GM19467 (cell line): ENCODE measurements around the gene SNRNP70.
"Not testable (repeated sequence)": the region's sequence is repeated elsewhere in the genome, so short reads cannot be mapped to it uniquely, and the experiment has no call there.

Experiments used
- ATAC-seq: cut with Tn5 transposase; IDR thresholded peaks from one replicate; pipeline ENCODE4 v1.9.1; 2021; ENCODE audit warnings: mild to moderate bottlenecking, moderate library complexity; ENCODE audit not compliant: unreplicated experiment

Gene SNRNP70

GRCh38 chr19:49085020-49085867 is at the start of gene SNRNP70:
Gene SNRNP70, plus strand, starts transcription at chr19:49085451. Its CDS starts 964 bp downstream, at chr19:49086415.
- peak; percentile 86 for ATAC-seq

GRCh38 chr19:49036815-49037214 is 48.4 kb upstream of the SNRNP70 start, which contains the start of gene CGB1:
Gene CGB1, minus strand, starts transcription at chr19:49036895. Its CDS starts 184 bp downstream, at chr19:49036711.
- not testable (repeated sequence) for ATAC-seq

GRCh38 chr19:49038111-49038510 is 47.1 kb upstream of the SNRNP70 start:
- ATAC-seq = not testable (repeated sequence)

- ATAC-seq = not testable (repeated sequence)
Observed at GRCh38 chr19:49038557-49039276, 46.5 kb upstream of the SNRNP70 start.

- not testable (repeated sequence) for ATAC-seq
Observed at GRCh38 chr19:49039736-49040135, 45.5 kb upstream of the SNRNP70 start.

- ATAC-seq = no peak
Observed at GRCh38 chr19:49042177-49042576, 43.1 kb upstream of the SNRNP70 start.

GRCh38 chr19:49042666-49043065 is 42.6 kb upstream of the SNRNP70 start:
- not testable (repeated sequence) for ATAC-seq

GRCh38 chr19:49043548-49043947 is 41.7 kb upstream of the SNRNP70 start, which contains the start of gene CGB5:
Gene CGB5, plus strand, starts transcription at chr19:49043848. Its CDS starts 362 bp downstream, at chr19:49044210.
- not testable (repeated sequence) for ATAC-seq

- ATAC-seq = not testable (repeated sequence)
Observed at GRCh38 chr19:49049011-49049410, 36.2 kb upstream of the SNRNP70 start, which contains the start of gene CGB8. Gene CGB8, minus strand, starts transcription at chr19:49049111. Its CDS starts 372 bp downstream, at chr19:49048739.

- not testable (repeated sequence) for ATAC-seq
Observed at GRCh38 chr19:49049834-49050233, 35.4 kb upstream of the SNRNP70 start.

GRCh38 chr19:49050376-49051033 is 34.7 kb upstream of the SNRNP70 start:
- not testable (repeated sequence) for ATAC-seq

- ATAC-seq = no peak
Observed at GRCh38 chr19:49056101-49056901, 28.9 kb upstream of the SNRNP70 start.

- not testable (repeated sequence) for ATAC-seq
Observed at GRCh38 chr19:49056902-49057596, 28.2 kb upstream of the SNRNP70 start.

GRCh38 chr19:49057636-49058234 is 27.5 kb upstream of the SNRNP70 start, which contains the start of gene CGB7:
Gene CGB7, minus strand, starts transcription at chr19:49057749. Its CDS starts 2,374 bp downstream, at chr19:49055375.
- ATAC-seq = no peak

GRCh38 chr19:49058562-49058961 is 26.7 kb upstream of the SNRNP70 start:
- no peak for ATAC-seq

- ATAC-seq = no peak
Observed at GRCh38 chr19:49059053-49059452, 26.2 kb upstream of the SNRNP70 start.

- no peak for ATAC-seq
Observed at GRCh38 chr19:49061000-49061399, 24.3 kb upstream of the SNRNP70 start.

- no peak for ATAC-seq
Observed at GRCh38 chr19:49061445-49061844, 23.8 kb upstream of the SNRNP70 start.

GRCh38 chr19:49064029-49064629 is 21.1 kb upstream of the SNRNP70 start:
- no peak for ATAC-seq
